ENCODE measurements around the gene BRK1.
"Not testable (repeated sequence)": the region's sequence is repeated elsewhere in the genome, so short reads cannot be mapped to it uniquely, and the experiment has no call there.

DNA sequence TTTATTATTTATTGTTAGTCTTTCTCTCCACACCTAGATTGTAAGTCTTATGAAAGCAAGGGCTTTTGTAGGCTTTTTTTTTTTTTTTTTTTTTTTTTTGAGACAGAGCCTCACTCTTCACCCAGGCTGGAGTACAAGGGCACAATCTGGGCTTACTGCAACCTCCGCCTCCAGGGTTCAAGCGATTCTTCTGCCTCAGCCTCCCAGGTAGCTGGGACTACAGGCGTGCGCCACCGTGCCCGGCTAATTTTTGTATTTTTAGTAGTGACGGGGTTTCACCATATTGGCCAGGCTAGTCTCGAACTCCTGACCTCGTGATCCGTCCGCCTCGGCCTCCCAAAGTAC, 48.7 kb downstream of the BRK1 start:
- TF ChIP-seq, protein P1, sequence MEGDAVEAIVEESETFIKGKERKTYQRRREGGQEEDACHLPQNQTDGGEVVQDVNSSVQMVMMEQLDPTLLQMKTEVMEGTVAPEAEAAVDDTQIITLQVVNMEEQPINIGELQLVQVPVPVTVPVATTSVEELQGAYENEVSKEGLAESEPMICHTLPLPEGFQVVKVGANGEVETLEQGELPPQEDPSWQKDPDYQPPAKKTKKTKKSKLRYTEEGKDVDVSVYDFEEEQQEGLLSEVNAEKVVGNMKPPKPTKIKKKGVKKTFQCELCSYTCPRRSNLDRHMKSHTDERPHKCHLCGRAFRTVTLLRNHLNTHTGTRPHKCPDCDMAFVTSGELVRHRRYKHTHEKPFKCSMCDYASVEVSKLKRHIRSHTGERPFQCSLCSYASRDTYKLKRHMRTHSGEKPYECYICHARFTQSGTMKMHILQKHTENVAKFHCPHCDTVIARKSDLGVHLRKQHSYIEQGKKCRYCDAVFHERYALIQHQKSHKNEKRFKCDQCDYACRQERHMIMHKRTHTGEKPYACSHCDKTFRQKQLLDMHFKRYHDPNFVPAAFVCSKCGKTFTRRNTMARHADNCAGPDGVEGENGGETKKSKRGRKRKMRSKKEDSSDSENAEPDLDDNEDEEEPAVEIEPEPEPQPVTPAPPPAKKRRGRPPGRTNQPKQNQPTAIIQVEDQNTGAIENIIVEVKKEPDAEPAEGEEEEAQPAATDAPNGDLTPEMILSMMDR (IDR thresholded peaks at IDR 0.05; ENCODE audit: insufficient read depth, low read length, poor library complexity, severe bottlenecking), result not testable (repeated sequence)
- TF ChIP-seq EZH2phosphoT487 (conservative IDR thresholded peaks at IDR 0.05; ENCODE audit: low read length), result not testable (repeated sequence)

Data from SU-DHL-6 (cell line).